GM19035 (cell line): Measurements from ENCODE around the gene UTP25.
"Not testable (repeated sequence)": the region's sequence is repeated elsewhere in the genome, so short reads cannot be mapped to it uniquely, and the experiment has no call there.

Experiments used
- ATAC-seq: cut with Tn5 transposase; IDR thresholded peaks from one replicate; pipeline ENCODE4 v1.9.1; 2021; ENCODE audit not compliant: unreplicated experiment

The UTP25 gene, protein sequence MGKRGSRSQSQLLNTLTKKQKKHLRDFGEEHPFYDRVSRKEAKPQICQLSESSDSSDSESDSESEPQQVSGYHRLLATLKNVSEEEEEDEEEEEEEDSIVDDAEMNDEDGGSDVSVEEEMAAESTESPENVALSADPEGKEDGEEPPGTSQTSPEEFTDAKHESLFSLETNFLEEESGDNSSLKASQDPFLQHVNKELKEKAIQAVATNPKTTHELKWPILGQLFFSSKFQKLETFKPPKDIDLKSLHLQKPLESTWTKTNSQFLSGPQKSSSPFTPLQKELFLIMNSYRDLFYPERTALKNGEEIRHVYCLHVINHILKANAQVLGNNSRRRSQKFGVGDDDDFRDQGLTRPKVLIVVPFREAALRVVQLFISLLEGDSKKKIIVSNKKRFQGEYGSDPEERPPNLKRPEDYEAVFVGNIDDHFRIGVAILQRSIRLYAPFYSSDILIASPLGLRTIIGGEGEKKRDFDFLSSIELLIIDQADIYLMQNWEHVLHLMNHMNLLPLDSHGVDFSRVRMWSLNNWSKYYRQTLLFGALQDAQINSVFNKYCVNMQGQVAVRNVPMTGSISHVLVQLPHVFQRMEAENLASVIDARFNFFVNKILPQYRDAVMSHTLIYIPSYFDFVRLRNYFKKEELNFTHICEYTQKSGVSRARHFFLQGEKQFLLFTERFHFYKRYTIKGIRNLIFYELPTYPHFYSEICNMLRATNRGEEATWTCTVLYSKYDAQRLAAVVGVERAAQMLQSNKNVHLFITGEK

DNA sequence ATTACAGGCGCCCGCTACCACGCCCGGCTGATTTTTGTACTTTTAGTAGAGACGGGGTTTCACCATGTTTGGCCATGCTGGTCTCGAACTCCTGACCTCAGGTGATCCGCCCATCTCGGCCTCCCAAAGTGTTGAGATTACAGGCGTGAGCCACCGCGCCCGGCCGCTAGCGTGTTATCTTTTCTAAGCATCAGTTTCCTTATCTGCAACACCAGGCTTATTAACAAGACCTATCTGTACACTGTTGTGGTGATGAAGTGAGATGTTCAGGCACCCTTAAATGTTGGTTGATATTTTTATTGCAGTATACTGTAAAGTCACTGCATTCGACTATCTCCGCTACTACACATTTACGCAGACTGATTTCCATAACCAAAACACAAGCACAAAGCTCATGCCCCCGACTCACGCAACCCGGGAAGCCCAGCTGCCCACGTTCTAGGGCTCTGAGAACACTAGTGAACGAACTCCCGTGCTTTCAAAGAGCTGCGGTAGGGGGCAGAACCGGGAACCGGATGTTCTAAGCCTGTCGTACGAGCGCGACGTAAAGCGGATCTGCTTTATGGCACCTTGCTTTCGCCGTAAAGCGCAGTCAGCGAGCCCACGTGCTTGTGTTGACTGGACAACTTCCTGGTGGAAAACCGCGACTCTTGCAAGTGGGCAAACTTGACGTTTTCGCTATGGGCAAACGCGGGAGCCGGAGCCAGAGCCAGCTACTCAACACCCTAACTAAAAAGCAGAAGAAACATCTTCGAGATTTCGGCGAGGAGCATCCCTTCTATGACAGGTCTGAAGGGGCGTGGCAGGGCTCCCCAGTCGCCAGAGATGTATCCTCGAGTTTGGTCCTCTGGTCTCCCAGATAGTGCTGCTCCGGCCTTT is at the start of gene UTP25:
TSS of gene UTP25 (plus strand) at position 589 of the 879 bp plus-strand sequence. CDS start at position 681, 92 bp downstream.
- peak; percentile 91 for ATAC-seq

DNA sequence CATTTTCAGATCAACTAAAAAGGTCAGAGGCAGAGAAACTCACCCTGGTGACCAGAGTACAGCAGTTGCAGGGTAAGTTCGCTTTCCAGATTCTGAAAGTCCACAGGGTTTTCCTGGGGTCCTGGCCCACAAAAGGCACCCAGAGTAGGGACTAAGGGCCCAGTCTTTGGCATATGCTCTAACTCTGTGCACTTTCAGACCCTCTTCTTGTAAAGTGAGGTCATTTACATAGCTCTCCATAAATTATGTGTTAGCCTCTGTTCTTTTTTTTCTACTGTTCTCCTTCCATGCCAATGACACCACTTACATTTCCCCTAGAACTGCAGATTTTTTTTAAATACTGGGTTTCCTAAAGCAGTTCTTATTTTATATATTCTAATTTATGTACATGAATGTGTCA is 49.7 kb upstream of the UTP25 start:
- no peak for ATAC-seq

DNA sequence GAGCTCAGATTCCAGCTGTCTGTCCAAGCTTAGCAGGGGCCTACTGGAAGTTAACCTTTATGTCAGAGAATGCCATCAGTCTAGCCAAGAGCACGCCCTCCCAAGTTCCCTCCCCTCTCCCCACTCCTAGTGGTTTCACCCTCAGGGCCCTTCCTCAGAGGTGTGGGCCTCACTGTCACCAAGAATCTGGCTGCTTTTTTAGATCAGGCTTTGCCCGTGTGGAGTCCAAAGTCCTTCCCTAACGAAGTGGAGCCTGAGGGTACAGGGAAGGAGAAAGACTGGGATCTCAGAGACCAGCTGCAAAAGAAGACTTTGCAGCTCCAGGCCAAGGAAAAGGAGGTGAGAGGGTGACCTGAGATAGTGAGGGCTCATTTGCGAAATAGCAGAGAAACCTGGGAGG is 47.5 kb upstream of the UTP25 start:
- ATAC-seq: no peak

DNA sequence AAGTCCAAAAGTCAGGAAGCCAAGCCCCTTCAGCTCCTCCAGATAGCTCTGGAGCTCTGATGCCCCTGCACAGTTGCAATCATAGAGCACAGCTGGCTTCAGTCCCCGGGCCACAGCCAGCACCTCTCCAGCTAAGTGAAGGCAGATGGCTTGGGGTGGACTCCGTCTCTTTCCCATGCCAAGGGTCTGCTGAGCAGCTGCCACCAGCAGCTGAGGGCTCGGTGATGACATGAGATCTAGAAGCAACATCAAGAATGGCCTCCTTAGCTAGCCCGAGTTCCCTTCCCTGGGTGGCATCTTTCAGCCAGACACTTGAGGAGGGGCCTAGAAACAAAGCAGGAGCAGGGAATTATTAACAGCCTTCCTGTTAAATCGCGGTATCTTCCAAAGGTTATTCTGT is 44.4 kb upstream of the UTP25 start:
- ATAC-seq: no peak

DNA sequence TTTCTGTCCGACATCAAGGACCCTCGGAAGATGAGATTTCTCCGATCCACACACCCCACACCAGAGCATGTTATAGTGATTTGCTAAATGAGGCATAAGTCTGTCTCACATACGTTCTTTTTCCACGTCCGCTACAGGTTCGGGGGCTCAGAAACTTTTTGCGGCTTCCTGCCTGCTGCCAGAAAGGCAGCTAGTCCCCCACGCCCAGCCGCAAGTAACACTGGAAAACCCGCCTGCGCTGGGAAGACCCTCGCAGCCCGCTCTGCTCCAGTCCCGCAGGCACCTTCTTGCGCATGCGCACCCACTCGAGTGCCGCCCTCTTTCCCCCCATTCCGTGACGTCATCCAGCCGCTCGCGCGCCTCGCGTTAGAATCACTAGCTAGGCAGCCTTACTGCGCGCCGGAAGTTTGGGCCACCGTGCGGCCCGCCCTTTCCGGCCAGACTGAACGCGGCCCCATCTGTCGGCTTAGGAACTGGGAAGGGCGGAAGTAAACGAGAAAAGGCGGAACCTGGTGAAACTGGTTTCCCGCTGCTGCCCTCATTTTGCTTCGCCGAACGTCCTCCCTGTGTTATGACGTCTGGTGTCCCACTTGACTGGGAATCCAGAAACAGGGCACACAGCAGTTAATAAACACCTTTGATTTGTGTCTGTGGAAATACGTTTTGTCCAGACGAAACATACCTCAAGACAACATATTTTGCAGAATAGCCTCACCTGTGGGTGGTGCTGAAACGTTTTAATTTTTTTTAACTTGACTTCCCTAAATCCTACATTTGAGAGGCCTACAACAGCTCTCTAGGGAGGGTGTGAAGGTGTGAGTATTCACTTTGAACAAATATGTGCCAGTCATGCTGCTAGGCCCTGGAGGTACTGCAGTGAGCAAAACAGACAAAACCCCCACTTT is 43.3 kb upstream of the UTP25 start, which contains the start of gene C1orf74:
TSS of gene C1orf74 (minus strand) at position 295 of the 905 bp plus-strand sequence. CDS start 925 bp downstream, outside the sequence.
- ATAC-seq: peak; percentile 99

DNA sequence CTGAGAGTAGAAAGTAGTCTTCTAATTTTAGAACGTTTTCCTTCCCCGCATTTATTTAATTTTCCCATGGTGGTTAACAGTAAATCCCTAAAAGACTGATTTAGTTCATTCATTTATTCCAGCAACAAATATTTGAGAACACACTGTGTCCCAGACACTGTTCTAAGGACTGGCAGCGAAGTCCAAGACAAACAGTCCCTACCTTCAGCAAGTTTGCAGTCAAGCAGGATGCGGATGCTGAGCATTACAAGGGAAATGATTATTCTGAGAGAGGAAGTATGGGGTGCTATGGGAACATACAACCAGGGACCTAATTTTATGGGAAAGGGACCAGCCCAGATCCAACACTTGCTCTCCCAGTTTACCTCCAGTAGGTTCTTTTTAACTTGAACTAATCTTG is 42.2 kb upstream of the UTP25 start:
- no peak for ATAC-seq

DNA sequence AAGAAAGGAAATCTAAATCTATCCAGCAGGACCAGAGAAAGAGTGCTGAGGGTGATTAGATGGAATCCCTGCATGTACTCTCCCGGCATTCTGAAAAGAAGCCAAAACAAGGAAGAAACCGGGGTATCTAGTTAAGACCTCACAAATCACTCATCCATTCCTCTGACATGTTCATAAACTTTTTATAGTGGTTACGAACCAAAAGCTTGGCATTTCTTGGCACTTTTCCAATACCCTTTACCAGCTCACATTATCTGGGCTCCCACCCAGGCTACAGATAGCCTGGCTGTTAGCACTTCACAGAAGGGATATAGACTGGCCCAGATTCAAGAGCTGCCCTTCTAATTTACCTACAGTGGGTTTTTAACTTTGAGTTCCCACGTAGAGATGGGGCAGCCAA is 41.6 kb upstream of the UTP25 start:
- ATAC-seq: no peak

DNA sequence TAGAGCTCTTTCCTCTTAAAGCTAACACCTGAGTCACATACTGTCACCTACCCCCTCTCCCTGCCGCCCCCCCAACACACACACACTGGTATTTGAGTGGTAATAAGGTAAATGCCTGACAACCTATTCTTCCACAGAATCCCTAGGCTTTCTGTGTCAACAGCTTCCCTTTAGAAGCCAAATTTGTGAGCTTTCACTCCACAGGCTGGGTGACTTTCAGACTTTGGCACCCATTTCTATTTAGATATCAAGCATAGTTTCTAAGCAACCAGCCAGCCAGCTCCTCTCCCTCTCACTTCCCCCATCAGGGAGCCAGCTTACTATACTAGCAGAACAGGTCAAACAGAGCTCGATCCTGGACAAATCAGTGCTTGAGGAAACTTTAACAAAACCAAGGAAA is 40.2 kb upstream of the UTP25 start:
- ATAC-seq: no peak

DNA sequence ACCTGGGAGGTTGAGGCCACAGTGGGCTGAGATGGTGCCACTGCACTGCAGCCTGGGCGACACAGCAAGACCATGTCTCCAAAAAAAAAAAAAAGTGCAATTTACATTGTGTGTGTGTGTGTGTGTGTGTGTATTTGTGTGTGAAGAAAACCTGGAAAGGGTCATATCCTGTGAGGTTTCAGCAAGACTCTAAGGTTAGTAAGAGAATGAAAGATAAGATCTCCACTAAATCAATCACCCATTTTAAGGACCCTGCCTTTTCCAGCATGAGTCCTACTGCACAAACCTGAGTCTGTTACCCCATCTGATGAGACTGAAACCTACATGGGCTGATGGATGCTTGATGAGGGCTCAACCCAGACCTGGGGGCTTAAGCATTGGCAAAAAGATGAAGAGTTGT is 38.5 kb upstream of the UTP25 start:
- ATAC-seq: no peak

DNA sequence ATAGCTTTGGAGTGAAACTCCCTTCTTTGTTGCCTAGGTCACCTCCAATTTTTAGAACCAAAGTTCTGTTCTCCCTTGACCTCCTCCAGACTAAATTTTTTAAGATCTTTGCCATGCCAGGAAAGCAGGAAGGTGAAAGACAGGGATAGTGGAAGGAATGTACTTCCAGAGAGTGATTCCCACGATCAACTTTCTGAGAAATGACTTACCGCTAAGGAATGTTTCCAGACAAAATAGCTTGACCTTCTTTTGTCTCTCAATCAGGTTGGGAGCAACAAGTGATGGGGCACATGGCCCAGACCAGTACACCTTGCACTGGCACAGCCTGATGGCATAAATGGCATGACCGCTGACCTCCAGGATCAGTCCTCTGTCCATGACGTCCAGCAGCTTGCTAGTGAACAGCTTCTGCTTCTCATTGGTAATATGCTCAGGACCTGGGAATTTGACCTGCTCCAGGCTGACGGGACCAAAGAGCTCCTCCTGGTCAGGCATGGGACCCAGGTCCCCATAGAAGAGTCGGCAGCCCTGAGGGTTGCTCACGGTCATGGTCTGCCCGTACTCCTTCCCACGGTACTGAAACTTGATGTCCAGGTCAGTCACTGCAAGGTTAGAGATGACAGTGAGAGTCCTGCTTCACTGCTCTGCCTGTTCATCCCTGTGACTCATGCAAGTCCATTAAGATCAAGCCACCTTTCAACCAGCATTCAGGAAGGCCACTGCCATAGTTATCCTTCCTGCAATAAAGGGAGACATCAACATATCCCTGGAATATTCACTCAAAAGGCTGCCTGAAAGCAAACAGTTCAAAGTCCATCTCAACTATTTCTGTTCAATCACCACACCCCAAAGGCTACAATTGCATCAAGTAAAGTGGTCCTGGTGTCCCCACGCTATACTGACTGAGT is 37.2 kb upstream of the UTP25 start:
- no peak for ATAC-seq

DNA sequence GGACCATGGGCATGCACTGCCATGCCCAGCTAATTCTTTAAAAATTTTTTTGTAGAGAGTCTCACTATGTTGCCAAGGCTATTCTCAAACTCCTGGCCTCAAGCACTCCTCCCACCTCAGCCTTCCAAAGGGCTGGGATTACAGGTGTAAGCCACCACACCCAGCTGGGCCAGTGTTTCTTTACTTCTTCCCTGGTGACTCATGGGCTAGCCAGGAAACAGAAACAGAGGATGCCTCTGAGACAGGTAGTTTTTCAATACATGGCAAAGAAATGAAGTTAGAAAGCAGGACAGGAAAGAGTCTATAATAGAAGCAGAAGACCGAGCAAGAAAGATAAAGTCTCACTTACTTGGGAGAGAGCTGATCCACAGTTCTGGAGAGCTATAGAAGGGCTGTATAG is 35.9 kb upstream of the UTP25 start:
- no peak for ATAC-seq

DNA sequence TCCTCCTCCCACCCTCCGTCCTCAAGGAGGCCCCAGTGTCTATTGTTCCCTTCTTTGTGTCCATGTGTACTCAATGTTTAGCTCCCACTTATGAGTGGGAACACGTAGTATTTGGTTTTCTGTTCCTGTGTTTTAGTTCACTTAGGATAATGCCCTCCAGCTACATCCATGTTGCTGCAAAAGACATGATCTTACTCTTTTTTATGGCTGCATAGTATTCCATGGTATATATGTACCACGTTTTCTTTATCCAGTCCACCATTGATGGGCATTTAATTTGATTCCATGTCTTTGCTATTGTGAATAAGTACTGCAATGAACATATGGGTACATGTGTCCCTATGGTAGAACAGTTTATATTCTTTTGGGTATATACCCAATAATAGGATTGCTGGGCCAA is 34.1 kb upstream of the UTP25 start:
- not testable (repeated sequence) for ATAC-seq

DNA sequence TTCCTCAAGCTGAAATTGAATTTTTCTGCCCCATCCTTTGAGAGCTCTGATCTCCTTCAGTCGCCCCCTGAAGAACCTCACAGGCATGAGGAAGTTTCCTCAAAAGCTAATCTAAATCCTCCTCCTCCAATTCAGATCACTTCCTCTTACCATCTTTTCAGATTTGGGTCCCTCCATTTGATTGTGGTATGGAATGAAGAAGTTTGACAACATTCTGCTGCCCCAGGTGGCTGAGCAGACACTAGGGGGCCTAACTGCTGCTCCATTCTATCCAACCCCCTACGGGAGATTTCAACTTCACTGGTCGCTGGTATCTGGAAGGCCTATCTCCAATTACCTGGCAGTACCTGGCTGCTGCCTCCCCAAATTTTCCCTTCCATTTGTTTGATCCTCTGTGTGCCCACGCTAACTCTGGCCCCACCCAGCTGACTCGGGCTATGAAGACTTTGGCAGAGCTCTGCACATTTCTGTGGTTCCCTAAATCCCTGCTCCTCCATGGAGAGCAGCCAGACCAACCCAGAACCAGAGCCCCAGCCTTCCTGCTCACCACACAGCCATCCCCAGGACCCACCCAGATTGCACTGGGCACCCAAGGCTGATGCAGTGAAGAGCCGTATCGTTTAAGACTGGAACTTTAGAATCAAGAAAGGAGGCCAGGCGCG is 29.7 kb upstream of the UTP25 start:
- no peak for ATAC-seq

DNA sequence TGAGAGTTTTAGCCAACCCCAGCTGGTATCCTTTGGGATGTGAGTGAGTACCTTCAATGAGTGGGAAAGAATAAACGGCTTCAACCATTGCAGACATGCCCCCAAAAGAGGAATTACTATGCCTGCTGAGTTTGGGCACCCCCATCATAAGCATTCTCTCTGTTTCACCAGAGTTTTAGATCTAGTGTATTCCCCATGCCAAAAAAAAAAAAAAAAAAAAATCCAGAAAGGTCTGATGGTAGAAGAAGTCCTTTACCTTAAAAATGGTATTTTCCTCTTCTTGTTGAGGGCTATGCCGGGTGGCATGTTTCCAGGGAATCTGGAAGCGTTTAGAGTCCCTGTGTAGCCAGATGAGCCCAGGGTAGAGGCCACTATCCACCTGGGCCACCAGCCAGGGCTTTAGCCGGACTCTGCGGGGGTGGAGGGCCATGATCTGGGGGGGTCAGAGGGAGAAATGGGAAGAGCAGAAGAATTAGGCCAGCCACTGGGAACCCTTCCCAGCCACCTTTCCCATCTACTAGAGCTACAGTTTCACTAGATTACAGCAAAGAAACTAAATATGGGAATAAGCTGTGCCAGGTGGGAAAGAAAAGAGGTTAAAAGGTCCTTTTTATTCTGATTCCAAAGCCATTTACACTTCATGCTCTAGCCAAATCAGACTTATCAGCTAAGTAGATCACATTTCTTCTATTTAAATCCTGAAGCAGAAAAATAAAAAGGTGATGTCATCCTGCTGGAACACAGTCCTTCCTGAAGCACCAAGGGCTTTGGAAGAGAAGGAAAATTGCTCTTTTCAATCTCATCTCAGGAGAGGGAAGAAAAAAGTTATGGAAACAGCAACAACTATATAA is 26.6 kb upstream of the UTP25 start:
- ATAC-seq: no peak

DNA sequence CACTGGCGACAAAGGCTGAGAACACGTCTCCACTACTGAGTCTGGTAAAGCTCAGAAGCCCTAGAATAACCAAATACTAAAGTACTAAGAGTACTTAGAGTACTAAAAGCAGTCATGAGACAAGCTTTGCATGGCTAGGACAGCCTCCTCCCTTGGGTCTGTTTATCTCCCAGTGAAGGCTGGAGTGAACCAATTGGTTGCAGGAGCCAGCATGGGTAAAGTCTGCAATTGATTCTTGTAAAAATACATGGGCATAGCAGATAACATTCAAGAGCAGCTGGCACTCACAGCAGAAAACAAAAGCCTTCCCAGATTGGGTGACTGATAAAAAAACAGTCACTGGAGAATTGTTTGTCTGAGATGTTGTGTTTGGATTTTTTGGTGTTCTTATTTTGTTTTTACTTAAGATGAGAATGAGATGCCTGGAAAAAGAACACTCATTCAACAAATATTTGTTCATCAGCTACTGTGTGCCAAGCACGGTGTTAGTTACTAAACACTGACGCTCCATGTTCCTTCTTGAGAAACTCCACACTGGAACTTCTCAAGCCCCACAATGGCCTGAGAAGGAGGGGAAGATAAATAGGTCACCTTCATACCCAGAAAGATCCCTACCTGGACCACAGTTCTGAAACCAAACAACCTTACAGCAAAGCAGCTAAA is 25.5 kb upstream of the UTP25 start:
- ATAC-seq: no peak

DNA sequence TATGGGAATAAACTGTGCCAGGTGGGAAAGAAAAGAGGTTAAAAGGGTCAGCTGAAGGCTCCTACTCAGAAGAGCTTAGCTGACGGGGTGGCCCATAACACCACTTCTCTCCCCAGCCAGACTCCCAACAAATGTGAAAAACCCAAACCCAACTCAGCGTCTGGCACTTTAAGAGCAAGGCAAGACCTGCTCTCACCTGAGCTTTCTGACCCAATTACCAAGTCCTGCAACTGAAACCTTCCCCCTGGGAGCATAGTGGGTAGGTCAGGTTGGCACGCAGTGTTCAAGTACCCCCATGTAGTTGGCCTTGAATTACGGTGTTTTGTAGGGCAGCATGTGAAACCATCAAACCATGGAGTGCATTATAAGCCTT is 25.0 kb upstream of the UTP25 start:
- ATAC-seq: no peak

DNA sequence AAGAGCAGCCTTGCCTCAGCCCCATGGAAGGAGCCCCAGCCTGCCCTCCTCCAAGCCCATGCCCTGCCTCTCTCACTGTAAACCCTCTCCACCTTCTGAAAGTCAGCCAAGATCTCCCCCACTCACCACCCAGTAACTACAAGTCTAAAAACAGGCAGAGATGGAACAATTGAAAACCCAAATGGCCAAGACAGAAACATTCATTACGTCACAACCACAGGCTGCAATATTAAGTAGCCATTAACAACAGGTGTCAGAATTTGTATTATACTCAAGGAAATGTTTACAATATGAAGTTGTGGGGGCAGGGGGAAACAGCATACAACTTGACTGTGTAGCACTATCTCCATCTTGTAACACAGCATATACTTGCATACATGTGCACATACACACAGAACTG is 24.2 kb upstream of the UTP25 start:
- ATAC-seq: no peak
